Measurements from ENCODE around the gene KLHDC2.

The KLHDC2 gene

GRCh38 chr14:49767571-49768300 is at the start of gene KLHDC2:
Gene KLHDC2, plus strand, starts transcription at chr14:49768153. Its CDS starts 316 bp downstream, at chr14:49768469.
- Histone ChIP-seq H3K4me3 (ENCODE audit: low read depth, low read length) (peak within 1 kb of the TSS; percentile 99), H3K27ac (ENCODE audit: extremely low read depth, low read depth, low read length) (peak within 1 kb of the TSS; percentile 98), H3K4me1 (ENCODE audit: control insufficient read depth, insufficient read depth, low read length) (peaks cover 18% of the 10 kb centered on the region), H3K36me3 (ENCODE audit: control insufficient read depth in 2 of 2, insufficient read depth in 1 of 2, low read length in 2 of 2) (peaks cover 5 to 8% of the 10 kb centered on the region in 2 experiments; a peak in 2 of 3 replicates), H3K9me3 (ENCODE audit: control insufficient read depth, insufficient read depth, low read depth, low read length) (no peaks in the 10 kb centered on the region)
- ChIA-PET POLR2A (interaction anchor here (0.6 to 3.9 kb wide), 16 partner anchors 8 to 181 kb away, joined by 3 to 22 read pairs (median 4); partner anchors contain the start of genes DNAAF2, LRR1, MGAT2 and POLE2), CTCF (interaction anchor here (0.8 to 1.4 kb wide), 5 partner anchors 8 to 313 kb away, joined by 3 to 8 read pairs (median 3); partner anchors contain the start of gene DNAAF2)
- TF ChIP-seq ZBTB6 (tag by site-specific recombination; IDR thresholded peaks at IDR 0.05) (no peak; the same call in 1 of the 2 replicates), ZNF571 (tag by site-specific recombination; IDR thresholded peaks at IDR 0.05) (no peak), ZIC2 (tag by site-specific recombination; IDR thresholded peaks at IDR 0.05) (peak; percentile 69), ZNF391 (tag by site-specific recombination; IDR thresholded peaks at IDR 0.05; ENCODE audit: borderline replicate concordance, low read depth) (no peak), PRDM2 (tag by site-specific recombination; IDR thresholded peaks at IDR 0.05; ENCODE audit: borderline replicate concordance) (no peak), ZNF423 (tag by site-specific recombination; IDR thresholded peaks at IDR 0.05) (0 out of 2 replicates have a peak, but pooled peaks have one; percentile 60), ZNF624 (tag by site-specific recombination; IDR thresholded peaks at IDR 0.05) (no peak), ATF2 (tag by site-specific recombination; IDR thresholded peaks at IDR 0.05; ENCODE audit: low read depth) (no peak), GLI4 (tag by site-specific recombination; IDR thresholded peaks at IDR 0.05) (no peak), KLF10 (tag by site-specific recombination; IDR thresholded peaks at IDR 0.05) (peak; percentile 53; the same call in 1 of the 2 replicates), ZNF521 (tag by site-specific recombination; IDR thresholded peaks at IDR 0.05) (no peak), ZNF350 (tag by site-specific recombination; IDR thresholded peaks at IDR 0.05) (no peak), SCRT2 (tag by site-specific recombination; IDR thresholded peaks at IDR 0.05) (no peak), SP7 (tag by site-specific recombination; IDR thresholded peaks at IDR 0.05) (0 out of 2 replicates have a peak, but pooled peaks have one; percentile 16), ZNF555 (tag by site-specific recombination; conservative IDR thresholded peaks at IDR 0.05) (no peak), ZNF394 (tag by site-specific recombination; IDR thresholded peaks at IDR 0.05; ENCODE audit: borderline replicate concordance) (no peak; the same call in 1 of the 2 replicates), ZNF26 (tag by site-specific recombination; IDR thresholded peaks at IDR 0.05) (no peak), ZNF629 (tag by site-specific recombination; IDR thresholded peaks at IDR 0.05) (peak; percentile 42; the same call in 1 of the 2 replicates)
- TF ChIP-seq, protein P1, sequence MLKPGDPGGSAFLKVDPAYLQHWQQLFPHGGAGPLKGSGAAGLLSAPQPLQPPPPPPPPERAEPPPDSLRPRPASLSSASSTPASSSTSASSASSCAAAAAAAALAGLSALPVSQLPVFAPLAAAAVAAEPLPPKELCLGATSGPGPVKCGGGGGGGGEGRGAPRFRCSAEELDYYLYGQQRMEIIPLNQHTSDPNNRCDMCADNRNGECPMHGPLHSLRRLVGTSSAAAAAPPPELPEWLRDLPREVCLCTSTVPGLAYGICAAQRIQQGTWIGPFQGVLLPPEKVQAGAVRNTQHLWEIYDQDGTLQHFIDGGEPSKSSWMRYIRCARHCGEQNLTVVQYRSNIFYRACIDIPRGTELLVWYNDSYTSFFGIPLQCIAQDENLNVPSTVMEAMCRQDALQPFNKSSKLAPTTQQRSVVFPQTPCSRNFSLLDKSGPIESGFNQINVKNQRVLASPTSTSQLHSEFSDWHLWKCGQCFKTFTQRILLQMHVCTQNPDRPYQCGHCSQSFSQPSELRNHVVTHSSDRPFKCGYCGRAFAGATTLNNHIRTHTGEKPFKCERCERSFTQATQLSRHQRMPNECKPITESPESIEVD (tag by site-specific recombination; IDR thresholded peaks at IDR 0.05): no peak
- TF ChIP-seq, protein P2, sequence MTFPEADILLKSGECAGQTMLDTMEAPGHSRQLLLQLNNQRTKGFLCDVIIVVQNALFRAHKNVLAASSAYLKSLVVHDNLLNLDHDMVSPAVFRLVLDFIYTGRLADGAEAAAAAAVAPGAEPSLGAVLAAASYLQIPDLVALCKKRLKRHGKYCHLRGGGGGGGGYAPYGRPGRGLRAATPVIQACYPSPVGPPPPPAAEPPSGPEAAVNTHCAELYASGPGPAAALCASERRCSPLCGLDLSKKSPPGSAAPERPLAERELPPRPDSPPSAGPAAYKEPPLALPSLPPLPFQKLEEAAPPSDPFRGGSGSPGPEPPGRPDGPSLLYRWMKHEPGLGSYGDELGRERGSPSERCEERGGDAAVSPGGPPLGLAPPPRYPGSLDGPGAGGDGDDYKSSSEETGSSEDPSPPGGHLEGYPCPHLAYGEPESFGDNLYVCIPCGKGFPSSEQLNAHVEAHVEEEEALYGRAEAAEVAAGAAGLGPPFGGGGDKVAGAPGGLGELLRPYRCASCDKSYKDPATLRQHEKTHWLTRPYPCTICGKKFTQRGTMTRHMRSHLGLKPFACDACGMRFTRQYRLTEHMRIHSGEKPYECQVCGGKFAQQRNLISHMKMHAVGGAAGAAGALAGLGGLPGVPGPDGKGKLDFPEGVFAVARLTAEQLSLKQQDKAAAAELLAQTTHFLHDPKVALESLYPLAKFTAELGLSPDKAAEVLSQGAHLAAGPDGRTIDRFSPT (tag by site-specific recombination; IDR thresholded peaks at IDR 0.05): peak; percentile 77; the same call in 1 of the 2 replicates
